DOHH2 (cell line): Measurements from ENCODE around the gene ADGRG1.

ENCODE experiments used
- EZH2phosphoT487 ChIP-seq: fragments of 200-600 bp; sonication (generic); IDR thresholded peaks from 2 replicates; pipeline ENCODE4 v1.6.1; 2017; ENCODE audit warnings: borderline replicate concordance, mild to moderate bottlenecking, antibody characterized with exemption, low read length, moderate library complexity, mixed read lengths
- TF ChIP-seq, protein P1 (sequence below): fragments of 200-600 bp; sonication (generic); IDR thresholded peaks from one replicate; pipeline ENCODE4 v1.5.1; 2014; ENCODE audit warnings: antibody characterized with exemption, mild to moderate bottlenecking, low read depth, low read length; ENCODE audit not compliant: poor library complexity, severe bottlenecking

GRCh38 chr16:57600952-57601580 lies 27.4 kb upstream of the ADGRG1 start:
- TF ChIP-seq, protein P1, sequence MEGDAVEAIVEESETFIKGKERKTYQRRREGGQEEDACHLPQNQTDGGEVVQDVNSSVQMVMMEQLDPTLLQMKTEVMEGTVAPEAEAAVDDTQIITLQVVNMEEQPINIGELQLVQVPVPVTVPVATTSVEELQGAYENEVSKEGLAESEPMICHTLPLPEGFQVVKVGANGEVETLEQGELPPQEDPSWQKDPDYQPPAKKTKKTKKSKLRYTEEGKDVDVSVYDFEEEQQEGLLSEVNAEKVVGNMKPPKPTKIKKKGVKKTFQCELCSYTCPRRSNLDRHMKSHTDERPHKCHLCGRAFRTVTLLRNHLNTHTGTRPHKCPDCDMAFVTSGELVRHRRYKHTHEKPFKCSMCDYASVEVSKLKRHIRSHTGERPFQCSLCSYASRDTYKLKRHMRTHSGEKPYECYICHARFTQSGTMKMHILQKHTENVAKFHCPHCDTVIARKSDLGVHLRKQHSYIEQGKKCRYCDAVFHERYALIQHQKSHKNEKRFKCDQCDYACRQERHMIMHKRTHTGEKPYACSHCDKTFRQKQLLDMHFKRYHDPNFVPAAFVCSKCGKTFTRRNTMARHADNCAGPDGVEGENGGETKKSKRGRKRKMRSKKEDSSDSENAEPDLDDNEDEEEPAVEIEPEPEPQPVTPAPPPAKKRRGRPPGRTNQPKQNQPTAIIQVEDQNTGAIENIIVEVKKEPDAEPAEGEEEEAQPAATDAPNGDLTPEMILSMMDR, result no peak
- no peak for TF ChIP-seq EZH2phosphoT487
